Stimulated activated CD8-positive, alpha-beta memory T cell treated with anti-CD3 and anti-CD28 coated beads, Interleukin-15, amount 100 ng/mL, for 4 hours (primary cell): ENCODE results near the gene ADCY3.

Experiments
- DNase-seq, 2 donors: peaks; one replicate each; pipeline ENCODE4 v3.0.0-alpha.2; 2020; ENCODE audit warnings: low read depth in 2 of 2

The ADCY3 gene

DNA sequence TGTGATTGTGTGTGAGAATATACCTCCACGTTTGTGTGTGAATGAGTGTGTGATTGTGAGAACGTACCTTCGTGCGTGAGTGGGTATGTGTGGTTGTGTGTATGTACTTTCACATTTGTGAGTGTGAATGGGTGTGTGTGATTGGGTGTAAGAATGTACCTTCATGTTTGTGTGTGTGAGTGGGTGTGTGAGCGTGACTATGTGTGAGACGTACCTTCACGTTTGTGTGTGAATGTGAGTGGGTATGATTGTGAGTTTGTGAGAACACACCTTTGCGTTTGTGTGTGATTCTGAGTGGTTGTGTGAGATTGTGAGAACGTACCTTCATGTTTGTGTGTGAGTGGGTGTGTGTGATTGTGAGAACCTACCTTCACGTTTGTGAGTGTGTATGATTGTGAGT lies 5.8 kb upstream of the ADCY3 start:
- no peak for DNase-seq

DNA sequence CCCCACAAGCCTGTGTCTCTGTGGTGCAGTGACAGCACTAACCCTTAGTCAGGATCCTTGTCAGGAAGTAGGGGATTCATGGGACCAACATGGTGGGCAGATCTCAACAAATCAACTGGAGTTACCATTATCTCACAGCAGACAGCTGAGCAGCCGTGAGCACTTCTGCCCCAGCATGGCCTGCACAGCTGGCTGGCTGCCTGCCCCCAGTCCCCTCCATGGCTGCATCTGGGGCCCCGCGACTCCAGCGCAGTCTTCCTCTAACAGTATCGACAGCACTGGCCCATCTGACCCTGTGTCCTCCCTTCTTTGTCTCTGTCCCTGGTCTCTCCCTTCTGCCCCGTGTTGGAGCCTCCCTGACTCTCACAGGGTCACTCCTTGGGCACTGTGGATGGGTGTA lies 4.7 kb upstream of the ADCY3 start:
- DNase-seq: no peak

DNA sequence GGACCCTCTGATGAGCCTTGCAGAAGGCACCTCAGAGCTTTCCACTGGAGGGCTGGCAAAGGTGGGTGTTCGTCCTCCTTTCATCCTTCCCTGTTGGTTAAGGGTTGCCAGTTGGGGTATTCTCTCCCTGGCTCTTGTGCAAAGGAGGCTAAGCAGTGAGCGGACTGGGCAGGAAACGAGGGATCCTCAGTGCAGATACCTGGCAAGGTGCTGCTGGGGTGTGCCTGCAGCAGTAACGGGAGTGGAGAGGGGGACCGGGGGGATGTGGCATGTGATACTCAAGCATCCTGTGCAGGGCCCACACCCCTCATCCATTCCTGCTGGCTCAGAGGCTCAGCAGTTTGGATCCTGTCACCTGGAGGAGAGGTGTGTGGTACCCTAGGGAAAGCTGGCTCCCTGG lies 4.2 kb upstream of the ADCY3 start:
- no peak for DNase-seq

DNA sequence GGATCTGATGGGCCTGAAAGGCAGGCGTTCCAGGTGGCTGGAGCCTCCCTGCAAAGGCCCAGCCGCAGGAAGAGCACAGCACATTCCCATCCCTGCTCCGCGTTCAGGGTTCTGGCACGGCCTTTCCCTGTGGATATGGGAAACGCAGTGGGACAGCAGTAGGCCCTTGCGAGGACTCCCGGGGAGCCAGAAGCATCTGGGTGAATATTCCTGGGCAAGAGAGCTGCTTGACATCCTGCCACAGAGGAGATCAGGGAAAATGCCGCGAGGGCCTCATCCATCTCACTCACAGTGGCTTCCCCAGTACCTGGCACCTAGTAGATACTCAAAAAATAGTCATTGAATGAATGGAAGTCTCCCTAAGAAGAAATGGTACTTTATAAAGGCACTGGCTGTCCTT lies 3.1 kb upstream of the ADCY3 start:
- DNase-seq: no peak

DNA sequence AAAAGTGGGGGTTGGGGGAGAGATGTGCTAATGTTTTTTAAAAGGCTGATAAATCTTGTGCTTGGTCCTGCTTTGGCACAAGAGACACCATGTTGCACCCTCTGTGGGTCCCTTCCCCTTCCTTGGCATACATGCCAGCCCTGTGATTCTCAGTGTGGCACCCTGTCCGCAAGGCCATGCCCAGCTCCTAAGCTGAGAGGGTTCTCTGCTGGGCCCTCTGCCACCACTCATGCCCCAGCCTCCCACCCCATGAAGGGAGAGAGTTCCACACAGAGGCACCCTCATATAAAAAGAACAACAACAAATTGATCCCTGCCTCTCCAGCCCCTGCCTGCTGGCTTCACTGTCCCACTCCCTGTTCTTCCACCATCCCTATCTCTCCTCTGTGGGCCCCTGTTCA lies 2.5 kb upstream of the ADCY3 start:
- no peak for DNase-seq

DNA sequence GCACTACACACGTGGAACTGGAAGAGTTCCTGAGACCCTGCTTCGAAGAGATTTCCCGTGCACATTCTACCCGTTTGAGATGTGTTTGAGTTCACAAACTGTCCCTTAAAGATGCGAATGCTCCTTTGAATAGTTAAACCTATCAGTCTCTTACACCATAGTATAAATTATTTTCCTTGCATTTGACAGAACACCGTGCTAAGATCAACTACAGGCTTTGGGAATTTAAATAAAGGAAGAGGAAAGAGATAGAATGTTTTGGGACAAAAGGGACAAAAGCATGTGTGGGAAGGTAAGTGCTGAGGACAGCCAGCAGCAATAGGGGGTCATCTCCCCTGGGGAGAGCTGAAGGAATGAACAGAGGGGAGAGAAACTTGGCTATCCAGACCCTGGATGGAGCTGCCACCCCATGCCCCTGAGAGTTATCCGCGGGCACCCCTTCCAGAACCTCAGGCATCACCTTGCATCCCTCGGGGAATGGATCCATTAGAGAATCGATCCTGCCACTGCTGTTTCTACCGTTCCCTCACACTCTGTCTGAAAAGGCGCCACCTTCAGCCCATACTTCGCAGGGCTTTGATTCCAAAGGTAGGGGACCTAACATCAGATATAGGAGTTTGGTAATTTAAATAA lies 888 bp upstream of the ADCY3 start:
- no peak for DNase-seq

DNA sequence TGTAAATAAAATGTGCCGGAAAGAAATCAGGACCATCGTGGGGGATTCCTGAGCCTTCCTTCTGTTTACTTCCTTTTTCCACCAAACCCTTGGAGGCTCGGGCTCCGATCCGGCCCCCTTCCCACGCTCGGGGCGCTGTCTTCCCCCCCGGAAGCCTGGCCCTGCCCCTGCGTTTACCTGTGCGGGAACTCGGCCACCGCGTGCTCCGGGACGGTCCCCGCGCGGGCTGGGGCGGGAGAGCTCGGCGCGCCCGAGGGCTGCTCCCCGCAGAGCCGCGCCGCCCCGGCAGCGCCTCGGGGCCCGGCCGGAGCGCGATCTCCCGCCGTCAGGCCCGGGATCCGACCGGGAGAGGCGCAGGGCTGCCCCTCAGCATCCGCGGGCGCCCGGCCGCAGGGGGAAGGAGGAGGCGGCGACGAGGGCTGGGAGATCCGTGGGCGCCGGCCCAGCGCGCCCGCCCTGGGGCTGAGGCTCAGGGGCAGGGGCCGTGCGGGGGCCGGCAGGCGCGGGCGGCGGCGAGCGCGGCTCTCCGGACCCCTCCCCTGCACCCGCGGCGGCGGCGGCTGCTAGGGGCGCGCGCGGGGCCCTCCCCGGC lies 435 bp downstream of the ADCY3 start:
- DNase-seq: no peak

DNA sequence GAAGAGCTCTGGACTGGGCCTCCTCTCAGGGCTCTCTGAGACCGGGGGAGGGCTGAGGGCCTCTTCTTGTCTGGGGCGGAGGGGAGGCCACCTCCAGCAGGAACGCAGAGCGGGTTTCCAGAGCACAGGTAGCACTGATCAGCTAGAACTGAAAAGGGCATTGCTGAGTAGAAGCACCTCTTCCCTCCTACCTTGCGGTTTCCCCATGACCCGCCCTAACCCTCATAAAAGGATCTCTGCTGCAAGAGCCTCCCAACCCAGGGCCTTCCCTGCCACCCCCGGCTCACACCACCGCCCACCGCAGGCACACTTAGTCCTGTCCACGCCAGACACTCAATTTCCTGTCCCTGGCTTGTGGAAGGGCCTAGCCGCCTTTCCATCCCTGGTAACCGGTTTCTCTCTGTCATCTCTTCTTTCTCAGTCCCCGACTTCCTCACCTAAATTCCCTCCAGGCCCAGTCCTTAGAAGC lies 966 bp downstream of the ADCY3 start:
- DNase-seq: peak; percentile 34 to 36

DNA sequence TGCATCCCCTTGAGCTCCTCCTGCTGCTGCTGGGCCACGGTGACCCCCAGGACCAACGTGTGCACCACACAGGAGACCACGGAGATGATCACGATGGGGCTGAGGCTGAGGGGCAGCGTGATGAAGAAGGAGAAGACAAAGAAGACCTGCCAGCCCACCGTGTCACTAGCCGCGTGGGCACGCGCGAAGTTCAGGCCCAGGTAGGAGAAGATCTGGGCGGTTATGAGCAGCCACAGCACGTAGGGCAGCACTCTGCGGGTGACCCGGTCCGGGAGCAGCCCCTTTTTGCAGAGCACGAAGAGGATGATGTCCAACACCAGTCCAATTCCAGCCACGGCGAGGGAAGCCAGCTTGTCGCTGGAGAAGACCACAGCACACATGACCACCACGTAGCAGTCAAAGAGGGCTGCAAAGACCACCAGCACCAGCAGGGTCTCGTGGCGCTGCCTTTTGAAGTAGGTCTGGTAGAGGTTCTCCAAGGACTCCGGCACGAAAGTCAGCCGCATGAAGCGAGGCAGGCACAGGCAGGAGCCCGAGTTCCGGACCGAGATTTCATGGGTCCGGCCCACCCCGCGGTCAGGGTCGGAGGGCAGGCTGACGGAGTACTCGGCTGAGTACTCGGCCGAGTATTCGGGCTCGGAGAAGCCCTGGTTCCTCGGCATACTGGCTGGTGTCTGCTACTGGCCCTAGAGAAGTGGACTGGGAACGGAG lies 1.6 kb downstream of the ADCY3 start:
- DNase-seq: no peak

DNA sequence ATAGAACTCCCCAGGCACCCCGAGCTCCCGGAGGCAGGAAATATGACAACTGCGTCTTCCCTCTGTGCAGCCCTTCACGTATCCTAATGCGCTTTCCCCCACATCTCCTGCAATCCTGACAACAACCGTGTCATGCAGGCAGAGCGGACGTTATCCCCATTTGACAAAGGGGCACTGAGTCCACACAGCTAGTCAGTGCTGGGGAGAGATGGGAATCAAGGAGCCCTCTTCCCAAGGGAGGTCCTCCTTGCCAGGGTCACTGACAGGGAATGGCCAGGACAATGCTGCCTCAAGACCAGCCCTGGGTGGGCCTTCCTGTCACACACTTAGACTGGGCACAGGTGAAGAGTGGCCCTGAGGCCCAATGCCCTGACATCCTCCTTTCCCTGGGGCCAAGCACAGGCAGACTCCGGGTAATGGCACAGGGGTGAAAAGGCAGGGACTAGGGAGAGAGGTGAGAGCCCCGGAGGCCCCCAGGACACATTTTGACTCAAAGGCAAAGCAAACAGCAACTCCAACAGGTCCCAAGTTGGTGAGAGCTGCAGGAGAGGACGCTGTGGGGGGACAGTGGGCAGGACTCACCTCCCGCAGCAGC lies 2.2 kb downstream of the ADCY3 start:
- DNase-seq: no peak

DNA sequence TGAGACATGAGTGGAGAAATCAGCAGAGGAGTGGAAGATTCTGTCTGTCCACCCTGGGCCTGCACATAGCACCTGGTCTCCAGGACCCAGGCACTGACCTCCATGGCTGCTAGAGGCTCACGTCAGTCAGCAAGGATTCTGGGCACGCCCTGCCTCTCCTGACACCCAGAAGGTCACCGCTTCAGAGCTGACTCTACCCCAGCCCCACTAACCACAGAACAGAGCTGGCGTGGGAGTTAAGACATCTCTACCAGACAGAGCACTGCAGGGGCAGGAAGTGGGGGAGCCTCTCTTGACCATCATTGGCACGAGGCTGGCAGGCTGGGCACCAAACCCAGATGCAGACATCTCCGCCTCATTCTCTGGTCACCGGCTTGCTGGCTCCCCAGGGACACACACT lies 3.0 kb downstream of the ADCY3 start:
- DNase-seq: no peak

DNA sequence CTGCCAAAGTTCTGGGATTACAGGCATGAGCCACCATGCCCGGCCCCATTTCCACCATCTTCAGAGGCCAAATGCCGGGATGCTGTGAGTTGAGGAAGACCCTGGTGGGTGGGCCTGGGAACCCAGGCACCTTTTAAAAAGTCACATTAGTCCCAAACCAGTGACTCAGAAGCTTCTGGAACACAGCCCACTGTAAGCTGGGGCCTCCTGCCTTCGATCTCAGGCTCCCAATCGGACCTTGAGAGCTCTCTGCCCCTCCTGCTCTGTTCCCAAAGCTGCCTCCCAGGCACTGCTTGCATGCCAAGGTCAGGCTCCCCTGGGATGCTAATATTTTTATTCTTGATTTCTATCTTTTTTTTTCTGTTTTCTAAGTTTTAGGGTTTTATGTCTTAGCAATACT lies 4.2 kb downstream of the ADCY3 start:
- no peak for DNase-seq

DNA sequence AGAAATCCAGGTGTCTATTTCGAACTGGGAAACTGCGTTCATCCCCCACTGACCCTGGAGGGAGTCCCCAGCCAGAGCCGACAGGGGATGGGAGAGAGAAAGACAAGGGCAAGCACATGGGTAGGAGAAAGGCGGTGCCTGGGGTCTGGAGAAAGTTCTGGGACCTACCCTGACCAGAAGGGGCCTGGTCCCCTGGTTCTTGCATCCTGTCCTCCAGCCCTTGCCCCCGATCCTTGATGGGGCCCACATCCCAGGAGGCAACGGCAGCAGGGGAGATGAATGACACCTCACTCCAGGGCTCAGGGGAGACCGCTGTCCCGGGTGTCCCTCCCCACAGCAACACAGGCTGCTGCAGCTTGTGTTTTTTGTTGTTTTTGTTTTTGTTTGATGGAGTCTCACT lies 4.9 kb downstream of the ADCY3 start:
- no peak for DNase-seq

DNA sequence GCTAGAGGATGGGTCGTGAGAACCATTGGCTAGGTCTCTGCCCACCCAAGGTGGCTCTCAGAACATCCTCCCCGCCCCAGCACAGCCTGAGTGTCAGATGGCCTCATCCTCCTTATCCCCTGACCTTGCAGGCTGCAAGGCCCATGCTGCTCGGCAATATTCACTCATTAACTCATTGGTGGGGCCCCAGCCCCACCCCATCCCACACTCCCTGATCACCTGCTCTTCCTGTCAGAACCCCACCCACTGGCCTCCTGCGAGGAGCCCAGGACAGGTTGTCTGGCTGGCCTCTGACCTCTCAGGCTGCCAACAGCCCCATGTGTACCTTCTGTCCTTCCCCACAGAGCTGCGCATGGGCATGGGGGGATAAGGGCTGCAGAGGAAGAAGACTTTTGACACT lies 5.3 kb downstream of the ADCY3 start:
- DNase-seq: no peak

DNA sequence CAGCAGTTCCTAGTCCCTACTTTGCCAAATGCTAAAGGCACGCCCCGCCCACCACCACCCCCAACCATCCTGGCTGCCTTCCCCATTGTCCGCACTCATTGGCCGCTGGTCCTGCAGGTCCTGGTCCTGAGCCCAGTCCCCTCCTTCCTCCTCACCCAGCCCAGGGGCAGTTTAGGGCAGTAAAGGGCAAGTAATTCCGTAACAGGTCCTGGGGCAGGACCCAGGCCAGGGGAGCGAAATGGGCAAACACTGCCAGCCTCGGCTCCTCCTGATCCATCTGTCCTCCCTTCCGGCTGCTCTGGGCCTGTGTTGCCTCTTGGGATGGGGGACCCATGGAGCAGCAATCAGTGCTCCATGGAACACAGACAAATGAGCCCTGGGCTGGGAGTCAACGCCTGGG lies 6.1 kb downstream of the ADCY3 start:
- DNase-seq: no peak

DNA sequence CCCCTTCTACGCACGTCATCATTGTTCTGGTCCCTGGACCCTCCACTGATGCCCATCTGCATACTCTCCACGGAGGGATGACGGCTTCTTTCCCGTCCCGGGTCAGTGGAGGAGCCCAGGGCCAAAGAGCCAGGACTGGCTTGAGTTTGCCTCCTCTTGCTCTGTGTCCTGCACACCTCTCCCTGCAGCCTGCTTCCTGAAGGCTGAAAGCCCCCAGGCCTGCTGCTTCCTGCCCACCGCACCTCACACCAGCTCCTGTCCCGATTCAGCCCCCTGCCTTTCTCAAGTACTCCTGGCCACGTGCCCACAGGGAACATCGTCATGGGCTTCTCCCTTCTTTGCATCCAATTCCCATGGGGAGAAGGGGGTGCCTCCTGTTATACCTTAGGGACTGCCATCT lies 7.1 kb downstream of the ADCY3 start:
- no peak for DNase-seq

DNA sequence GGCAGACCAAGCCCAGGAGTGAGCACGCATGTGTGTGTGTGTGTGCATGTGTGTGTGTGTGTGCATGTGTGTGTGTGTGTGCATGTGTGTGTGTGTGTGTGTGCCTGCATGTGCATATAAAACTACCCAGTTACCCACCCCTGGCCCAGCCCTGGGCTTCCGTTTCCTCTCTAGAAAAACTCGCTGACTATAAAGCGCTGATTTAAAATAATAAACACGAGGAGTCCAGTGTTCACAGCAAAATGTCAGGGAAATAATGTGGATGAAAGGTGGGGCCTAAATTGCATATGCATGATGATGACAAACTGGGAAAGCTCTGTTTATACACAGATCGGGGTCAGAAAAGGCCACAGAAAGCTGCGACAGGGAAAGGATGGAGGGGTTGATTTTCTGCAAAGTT lies 7.5 kb downstream of the ADCY3 start:
- DNase-seq: no peak

DNA sequence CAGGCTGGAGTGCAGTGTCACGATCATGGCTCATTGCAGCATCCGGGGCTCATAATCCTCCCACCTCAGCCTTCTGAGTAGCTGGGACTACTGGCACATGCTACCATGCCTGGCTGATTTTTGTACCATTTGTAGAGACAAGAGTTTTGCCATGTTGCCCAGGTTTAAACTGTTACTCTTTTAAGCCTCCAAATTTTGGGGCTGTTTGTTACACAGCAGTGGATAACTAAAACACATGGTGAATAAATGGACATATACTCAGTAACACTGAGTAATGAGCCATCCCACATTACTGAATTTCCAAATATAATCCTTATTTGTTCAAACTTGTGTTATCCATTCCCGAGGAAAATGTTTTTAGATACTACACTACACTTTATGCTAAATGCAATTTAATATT lies 9.8 kb downstream of the ADCY3 start:
- no peak for DNase-seq

DNA sequence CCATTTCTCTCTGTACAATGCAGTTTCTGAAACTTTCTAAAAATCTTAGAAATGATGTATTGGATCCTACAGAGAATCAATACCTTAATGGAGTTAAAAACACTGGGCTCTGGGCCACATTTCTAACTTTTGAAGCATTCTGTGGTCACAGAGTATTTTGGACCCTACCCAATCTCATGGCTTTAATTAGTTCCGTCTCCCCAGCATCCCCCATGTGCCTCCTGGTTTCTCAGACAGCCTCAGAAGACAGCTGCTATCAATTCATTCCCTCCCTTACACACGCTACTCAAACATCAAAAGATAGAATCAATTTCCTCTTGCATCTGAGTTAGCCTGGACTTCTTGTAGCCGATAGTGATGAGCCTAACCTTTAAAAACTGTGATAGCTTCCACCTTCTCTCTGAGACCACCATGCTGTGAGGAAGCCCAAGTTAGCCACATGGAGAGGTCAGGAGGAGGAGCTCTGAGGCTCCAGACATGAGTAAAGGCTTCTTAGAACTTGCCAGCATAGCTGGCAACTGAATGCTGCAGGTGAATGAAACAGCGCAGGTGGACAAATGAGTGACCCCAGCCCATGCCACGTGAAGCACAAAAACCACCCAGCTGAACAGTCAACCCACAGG lies 10.4 kb downstream of the ADCY3 start:
- no peak for DNase-seq

DNA sequence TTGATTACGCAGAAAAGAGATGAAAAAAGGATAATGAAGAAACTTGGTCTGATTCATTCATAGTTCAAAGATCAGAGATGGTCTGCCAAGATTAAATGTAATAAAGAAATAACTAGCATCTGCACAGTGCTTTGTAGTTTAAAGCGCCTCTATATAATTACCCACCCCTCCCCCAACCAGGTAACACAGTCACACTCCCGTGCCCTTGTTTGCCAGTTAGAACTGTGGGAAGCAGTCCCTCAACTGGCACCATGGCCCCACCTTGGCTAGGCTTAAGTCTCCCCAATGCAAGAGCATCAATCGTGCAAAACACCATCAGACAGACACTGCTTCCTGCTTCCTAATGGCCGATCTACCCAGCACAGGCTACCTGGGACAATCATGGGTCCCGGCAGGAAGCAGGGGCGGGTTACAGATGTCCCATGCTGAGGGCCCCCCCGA lies 11.6 kb downstream of the ADCY3 start:
- DNase-seq: no peak

DNA sequence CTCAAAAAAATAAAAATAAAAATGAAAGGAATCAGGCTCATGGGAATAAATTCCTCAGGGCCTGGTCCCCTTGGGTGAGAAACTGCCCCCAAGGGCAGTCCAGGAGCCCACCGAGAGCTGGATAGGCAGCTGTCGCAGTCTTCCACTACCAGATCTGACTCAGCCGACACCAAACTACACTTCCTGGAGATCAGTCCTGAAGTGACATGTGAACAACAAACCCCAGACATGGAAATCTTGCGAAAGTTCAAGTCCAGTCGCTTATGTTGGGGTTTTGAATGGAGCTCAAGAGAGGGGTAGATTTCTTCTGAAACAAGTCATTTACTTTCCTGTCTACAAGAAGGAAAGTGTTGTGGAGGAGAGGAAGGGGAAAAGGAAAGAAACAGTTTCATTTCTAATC lies 12.9 kb downstream of the ADCY3 start:
- no peak for DNase-seq

DNA sequence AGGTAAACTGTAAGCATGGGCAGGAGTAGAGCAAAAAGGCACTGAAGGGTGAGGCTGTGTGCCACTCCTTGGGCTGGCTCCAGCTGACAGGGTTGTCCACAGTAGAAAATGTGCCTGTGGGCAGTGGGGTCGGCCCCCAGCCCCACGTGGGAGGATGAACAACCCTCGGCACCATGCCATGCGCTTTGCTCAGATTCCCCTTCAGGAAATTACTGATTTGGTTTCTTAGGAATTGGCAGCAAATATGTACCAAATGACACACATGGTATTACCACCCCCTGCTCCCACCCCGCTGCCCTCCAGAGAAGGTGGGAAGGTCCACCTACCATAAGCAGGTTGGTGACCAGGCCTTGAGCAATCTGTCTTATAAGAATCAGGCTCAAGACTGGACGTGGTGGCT lies 13.6 kb downstream of the ADCY3 start:
- DNase-seq: no peak
